Sciatic nerve (tissue), 2 donors: ENCODE measurements around the gene CLEC16A. TPM values are rescaled to one million over a fixed set of nuclear protein-coding genes. Genes with fewer than 3 reads are reported as not detected.

Experiments
- ATAC-seq: fragments of 200-7000 bp; cut with Tn5 transposase; one replicate; pipeline ENCODE4 v1.9.1; 2020; ENCODE audit warnings: mild to moderate bottlenecking, moderate library complexity
- DNase-seq: peaks from one replicate; pipeline ENCODE4 v3.0.0-alpha.2; 2020; ENCODE audit warnings: low spot score
- intact Hi-C: fragments of 100-400 bp; cut with DNase I; formaldehyde crosslinking; loops from one replicate; pipeline ENCODE4 v1.14.2; 2022
- total RNA-seq: library from RNA; stranded (reverse); fragmentation: NEBNext Ultra II Directional; extraction: Animal tissue kit (Norgen Biotek cat#: 25700); gene quantifications from one replicate; pipeline ENCODE4 v1.2.1, GENCODE V29; 2021
- donor health status: DM: no; HTN: no; CAD: no.
- donor health status: DM: no; HTN: no; CAD: no.

CLEC16A gene
- total RNA-seq, 1 donor from 2014 or later = 39.4 TPM

DNA sequence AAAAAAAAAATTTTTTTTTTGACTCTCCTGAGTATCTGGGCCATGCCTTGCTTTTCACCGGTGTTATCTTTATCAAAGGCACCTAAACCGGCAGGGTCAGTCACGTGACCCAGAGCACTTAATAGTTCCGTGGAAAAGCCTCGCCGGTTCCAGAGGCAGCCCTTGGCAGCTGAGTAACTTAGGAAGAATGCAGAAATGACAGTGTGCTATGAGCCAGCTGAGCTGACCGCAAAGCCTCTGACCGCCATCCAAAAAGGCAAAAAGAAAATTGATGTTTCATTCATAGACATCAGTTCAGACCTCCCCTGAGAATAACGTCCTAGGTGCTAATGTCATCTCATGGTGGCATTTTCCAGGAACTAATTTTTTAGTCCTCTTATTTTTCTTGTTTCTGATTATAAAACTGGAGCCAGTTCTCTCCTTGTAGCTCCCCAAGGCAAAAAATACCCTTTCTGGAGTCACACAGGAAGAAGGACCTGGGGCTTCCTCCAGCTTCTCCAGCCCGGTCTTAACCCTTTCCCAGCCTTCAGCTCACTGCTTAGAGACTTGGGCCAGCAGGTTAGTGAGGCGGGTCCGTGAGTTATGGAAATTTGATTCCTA lies 189.1 kb downstream of the CLEC16A start:
- intact Hi-C loops = no loop called here
- peak; percentile 86 for DNase-seq
- peak; percentile 88 for ATAC-seq

GRCh38 chr16:11134722-11135463 lies 190.5 kb downstream of the CLEC16A start:
- ATAC-seq = peak; percentile 41
- intact Hi-C loops = no loop called here
- no peak for DNase-seq

DNA sequence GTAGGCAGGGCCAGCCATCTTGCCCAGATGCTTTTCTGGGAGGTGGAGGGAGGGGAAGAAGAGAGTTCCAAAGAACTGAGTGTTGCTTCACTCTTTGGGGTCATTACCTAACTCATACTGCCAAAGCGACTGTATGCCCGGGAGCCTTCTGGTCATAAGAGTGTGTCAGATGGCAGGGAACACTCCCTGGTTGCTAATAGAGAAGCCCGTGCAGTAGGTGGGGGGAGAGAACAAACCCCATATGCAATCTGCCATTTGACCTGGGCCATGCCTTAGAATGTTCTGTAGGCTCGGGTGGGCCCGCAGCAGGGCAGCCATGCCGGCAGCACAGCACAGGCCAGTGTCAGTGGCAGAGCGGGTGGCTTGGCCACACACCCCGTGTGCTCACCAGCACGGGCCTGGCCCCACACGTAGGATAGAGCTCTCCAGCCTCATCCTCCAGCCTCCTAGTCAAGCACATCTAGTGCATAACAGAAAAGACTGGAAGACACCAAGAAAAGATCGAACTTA lies 191.2 kb downstream of the CLEC16A start:
- intact Hi-C loops = no loop called here
- peak; percentile 44 for ATAC-seq
- DNase-seq = no peak

- ATAC-seq (no peak), DNase-seq (no peak)
- intact Hi-C loops = no loop called here
These were observed 192.2 kb downstream of the CLEC16A start for GRCh38 chr16:11136600-11136999.

- intact Hi-C loops = no loop called here
- ATAC-seq (no peak), DNase-seq (no peak)
These were observed 193.8 kb downstream of the CLEC16A start for GRCh38 chr16:11138022-11138768.

GRCh38 chr16:11138769-11139325 lies 194.5 kb downstream of the CLEC16A start:
- DNase-seq (no peak), ATAC-seq (peak; percentile 33)
- intact Hi-C loops = no loop called here

DNA sequence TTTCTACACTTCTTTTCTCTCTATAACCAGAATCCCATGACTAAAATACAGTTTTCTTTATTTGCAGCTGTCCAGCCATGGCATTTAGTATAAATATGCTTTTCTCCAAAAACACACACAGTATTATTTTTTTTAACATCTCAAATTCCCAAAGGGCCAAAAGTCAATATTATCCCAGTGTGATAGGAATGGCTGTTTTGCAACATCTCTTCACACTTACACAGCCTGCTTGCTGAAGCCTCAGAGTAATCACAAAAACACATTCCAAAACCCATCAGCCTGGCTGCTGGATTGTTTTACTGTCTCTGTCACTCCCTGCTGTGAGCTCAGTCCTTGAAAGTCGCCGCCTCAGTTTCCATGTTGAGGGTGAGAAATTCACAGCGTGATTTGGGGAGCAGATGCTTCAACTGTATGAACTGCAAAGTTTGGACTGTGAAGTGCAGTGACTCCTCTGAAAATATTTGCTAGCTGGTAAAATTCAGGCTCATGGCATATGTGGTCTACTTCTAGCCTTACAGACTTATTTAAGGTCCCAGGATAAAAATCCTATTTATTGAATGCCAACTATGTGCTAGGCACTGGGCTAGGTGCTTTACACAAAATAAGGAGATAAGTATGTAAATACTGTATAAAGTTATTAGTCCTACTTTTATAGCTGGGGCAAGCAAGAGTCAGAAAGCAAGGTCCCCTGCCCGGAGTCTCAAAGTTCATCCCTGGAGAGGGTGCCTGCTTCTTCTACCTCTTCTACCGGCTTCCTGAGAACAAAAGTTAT lies 195.1 kb downstream of the CLEC16A start:
- ATAC-seq (peak; percentile 89), DNase-seq (no peak)
- intact Hi-C loops = loop anchor here (10.0 kb wide), 1 partner anchor 85 kb away; no protein-coding TSS in a partner anchor

GRCh38 chr16:11140098-11140375 lies 195.7 kb downstream of the CLEC16A start:
- intact Hi-C loops = loop anchor here (10.0 kb wide), 1 partner anchor 85 kb away; no protein-coding TSS in a partner anchor
- DNase-seq (no peak), ATAC-seq (no peak)

- intact Hi-C loops = loop anchor here (10.0 kb wide), 1 partner anchor 84 kb away; no protein-coding TSS in a partner anchor
- no peak for ATAC-seq
- no peak for DNase-seq
These were observed 196.1 kb downstream of the CLEC16A start for GRCh38 chr16:11140466-11140865.

DNA sequence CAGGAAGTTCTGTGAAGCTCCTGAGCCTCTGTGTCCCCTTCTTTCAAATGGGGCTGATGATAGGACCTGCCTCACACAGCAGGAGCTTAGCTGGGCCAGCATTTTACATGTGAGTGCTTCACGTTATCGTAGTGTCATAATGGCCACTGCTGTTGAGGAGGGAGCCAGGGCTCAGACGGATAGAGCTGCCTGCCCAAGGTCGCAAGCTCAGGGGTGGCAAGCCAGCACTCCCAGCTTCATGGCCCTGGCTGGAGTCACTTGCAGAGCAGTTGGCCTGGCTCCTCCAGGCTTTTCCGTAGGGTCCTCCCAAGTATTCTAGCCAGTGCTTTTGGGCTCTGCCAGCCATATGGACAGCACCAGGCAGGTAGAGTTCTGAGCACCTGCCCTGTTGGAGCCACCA lies 196.5 kb downstream of the CLEC16A start:
- intact Hi-C loops = loop anchor here (10.0 kb wide), 1 partner anchor 84 kb away; no protein-coding TSS in a partner anchor
- no peak for DNase-seq
- no peak for ATAC-seq

DNA sequence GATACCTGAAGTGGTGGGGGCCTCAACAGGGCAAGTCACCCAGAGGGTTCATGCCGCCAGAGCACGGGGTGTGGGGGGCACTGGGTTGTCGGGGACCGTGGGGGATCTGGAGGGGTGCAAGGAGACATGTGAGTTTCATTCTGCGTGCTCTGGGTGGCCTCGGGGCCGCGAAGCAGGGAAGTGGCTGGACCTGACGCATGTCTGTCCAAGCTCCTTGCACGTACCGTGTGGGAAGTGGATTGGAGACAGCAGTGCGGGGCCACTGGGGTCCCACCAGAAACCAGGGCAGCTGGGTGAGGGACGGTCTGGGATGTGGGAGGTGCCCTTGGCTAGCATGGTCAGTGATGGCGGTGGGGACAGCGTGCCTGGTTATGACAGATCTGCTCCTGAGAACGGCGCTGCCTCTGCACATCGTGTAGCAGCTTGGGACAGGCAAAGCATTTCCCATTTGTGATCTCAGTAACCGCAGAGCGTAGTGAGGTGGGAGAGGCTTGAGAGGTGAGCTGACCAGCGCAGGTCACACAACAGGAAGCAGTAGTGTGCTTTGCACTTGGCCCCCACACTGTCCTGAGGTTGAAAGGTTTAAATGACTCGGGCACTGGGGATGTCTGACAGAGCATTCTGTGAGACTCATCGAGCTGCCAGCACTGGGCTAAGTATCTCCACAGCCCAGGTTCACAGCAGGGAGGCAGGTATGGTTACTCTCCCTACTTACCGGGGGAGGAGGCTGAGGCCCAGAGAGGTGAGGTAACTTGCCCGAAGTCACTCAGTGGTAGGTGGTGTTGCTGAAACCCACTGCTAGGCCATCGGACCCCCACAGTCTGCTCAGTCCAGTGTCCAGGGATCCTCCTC lies 197.3 kb downstream of the CLEC16A start:
- intact Hi-C loops = loop anchor here (10.0 kb wide), 1 partner anchor 83 kb away; no protein-coding TSS in a partner anchor
- no peak for DNase-seq
- no peak for ATAC-seq

- ATAC-seq (no peak), DNase-seq (no peak)
- intact Hi-C loops = loop anchor here (10.0 kb wide), 1 partner anchor 83 kb away; no protein-coding TSS in a partner anchor
These were observed 197.9 kb downstream of the CLEC16A start for GRCh38 chr16:11142261-11142630.

GRCh38 chr16:11142951-11143350 lies 198.6 kb downstream of the CLEC16A start:
- no peak for DNase-seq
- no peak for ATAC-seq
- intact Hi-C loops = loop anchor here (10.0 kb wide), 1 partner anchor 82 kb away; no protein-coding TSS in a partner anchor

DNA sequence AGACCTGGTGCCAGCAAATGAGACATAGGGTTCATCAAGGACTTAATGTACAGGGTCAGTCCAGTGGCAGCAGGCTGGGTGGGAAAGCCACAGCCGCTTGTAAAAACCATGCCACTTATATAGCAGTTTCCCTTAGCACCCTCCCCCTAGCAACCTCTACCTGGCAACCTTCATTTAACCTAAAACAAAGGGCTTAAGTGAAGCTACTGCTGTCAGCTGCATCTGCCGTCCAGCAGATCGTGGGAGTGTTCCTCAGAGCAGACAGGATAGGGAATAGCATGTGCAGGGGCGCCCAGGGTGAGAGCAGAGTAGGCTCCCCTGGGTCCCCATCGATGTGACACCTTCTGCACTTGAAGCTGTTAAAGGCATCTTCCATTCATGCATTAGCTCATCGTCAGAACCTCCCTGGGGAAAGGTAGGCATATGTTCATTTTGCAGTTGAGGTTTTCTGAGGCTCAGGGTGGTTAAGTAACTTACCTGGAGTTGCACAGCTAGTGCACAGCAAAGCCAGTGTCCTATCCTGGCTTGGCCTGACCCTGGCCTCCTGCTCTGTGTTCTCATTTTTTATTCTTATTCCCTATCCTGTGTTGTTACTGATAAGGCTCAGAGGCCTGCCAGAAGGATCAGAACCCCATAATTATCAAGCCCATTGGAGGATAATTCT lies 199.1 kb downstream of the CLEC16A start:
- intact Hi-C loops = loop anchor here (10.0 kb wide), 1 partner anchor 81 kb away; no protein-coding TSS in a partner anchor
- ATAC-seq = no peak
- DNase-seq = no peak

DNA sequence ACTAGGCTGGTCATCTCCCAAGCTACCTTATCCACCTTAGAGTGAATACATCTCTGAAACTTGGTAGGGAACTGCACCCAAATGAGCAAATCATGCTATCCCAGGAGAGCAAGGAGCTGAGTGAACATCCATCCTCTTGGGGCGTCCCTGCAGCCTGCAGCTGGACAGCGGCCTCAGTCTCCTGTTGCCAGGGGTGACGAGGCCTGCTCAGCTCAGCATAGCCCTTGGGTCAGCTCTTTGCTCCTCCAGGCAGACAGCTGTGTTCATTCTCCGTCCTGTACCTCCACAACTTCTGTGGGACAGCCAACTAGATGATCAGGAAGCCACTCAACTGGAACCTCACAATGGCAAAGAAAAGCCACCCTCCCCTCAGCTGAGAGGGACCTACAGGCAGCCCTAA lies 199.8 kb downstream of the CLEC16A start:
- intact Hi-C loops = loop anchor here (10.0 kb wide), 1 partner anchor 81 kb away; no protein-coding TSS in a partner anchor
- DNase-seq (no peak), ATAC-seq (peak; percentile 38)

DNA sequence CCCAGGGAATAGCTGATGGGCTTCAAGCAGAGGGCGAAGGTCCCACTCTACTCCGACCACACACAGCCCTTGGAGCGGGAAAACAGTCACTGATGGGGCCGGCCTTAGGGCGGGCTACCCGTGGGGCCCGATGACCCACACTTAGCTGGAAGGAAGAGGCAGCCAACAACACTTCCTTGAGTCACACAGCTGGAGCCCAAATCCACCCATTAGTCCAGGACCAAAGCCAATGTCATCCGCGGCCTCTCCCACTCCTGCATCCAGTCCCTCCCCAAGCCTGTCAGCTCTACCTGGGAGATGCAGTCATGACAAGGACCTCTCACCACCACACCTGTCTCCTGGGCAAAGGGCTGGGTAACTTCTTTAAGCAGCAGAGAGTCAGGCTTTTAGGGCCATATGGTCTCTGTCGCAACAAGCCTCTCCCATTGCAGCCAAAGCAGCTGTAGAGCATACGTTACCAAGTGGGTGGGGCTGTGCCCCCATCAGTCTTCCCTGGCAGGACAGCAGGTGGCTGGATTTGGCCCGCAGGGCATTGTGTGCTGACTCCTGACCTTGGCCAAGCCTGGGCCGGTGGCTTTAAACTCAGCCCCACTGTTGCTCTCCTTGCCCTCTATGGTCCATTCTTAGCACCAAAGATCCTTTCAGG lies 200.9 kb downstream of the CLEC16A start:
- DNase-seq (no peak), ATAC-seq (peak; percentile 58)
- intact Hi-C loops = loop anchor here (10.0 kb wide), 1 partner anchor 80 kb away; no protein-coding TSS in a partner anchor
